ENCODE data around the gene PRODH.
A peak's percentile ranks its signal among the peaks of the same experiment; 100 is the strongest.
"Not testable (repeated sequence)": the region's sequence is repeated elsewhere in the genome, so short reads cannot be mapped to it uniquely, and the experiment has no call there.

Gene PRODH

DNA sequence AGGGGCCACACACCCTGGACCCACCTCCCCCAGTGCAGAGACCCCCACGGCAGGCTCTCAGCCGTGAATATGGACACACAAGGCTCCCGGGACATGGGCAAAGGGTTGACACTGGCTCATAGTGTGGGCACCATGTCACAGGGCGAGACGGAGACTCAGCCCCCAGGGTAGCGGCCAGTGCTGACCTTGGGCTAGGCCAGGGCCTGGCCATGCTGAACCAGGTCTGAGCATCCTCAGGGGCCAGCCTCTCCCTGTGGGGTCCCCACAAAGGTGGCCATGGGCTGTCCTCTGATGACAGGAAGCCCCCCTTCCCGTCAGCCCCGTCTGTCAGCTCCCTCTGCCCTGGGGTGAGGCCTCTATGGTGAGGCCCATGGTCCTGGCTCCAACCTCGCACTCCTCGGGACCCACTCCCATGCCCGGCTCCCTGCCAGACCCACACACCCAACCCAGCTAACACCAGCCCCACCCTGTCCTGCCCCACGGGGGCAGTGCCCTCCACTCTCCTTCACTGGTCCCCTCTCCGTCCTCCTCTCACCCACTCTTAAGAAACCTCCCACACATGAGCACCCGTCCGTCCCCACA lies 19.0 kb upstream of the PRODH start:
- no peak for DNase-seq (ENCODE audit: low read depth in 1 of 2, low spot score in 1 of 2)

GRCh38 chr22:18954303-18954989 lies 18.4 kb upstream of the PRODH start:
- peak in 1 of 2 donors; percentile 31 for DNase-seq (ENCODE audit: low read depth in 1 of 2, low spot score in 1 of 2)

DNA sequence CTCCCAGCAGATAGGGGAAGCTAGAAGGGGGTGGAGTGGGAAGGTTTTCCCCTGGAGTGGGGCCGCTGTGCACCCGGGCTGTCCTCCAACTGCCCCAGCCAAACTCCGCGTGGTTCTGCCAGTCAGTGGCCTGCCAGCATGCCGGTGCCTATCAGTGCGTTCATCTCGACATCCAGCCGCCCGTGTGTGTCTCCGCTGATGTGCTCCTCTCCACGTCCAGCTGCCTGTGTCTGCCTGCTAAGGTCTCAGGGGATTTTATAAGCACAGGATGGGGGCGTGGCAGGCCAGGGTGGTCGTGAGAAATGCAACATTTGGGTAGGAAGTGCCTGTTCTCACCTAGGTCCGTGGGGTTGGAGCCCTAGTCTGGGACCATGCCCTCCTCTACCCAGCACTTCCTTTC lies 17.0 kb upstream of the PRODH start:
- DNase-seq (ENCODE audit: low read depth in 1 of 2, low spot score in 1 of 2), result not testable (repeated sequence)

DNA sequence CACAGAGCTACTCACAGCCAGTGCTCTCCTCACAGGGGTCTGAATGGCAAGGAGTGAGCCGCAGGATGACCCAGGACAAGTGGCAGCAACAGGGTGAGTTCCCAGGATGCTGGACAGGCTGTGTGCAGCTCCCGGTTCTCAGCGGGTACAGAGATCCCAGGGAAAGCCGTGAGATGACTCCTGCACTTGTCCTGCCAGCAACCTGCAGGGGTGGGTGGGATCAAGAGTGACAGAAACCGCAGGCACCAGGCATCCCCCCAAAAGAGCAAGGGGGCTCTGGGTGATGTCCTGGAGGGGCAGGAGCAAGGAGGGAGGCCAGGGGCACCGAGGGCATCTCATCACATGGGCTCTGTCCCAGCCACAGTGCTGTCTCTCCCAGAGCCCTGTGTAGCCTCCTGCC lies 15.9 kb upstream of the PRODH start:
- DNase-seq (ENCODE audit: low read depth in 1 of 2, low spot score in 1 of 2), result no peak

- no peak for DNase-seq (ENCODE audit: low read depth in 1 of 2, low spot score in 1 of 2)
Observed at GRCh38 chr22:18950141-18950540, 14.0 kb upstream of the PRODH start.

- DNase-seq (ENCODE audit: low read depth in 1 of 2, low spot score in 1 of 2), result no peak
Observed at GRCh38 chr22:18947905-18948304, 11.8 kb upstream of the PRODH start.

DNA sequence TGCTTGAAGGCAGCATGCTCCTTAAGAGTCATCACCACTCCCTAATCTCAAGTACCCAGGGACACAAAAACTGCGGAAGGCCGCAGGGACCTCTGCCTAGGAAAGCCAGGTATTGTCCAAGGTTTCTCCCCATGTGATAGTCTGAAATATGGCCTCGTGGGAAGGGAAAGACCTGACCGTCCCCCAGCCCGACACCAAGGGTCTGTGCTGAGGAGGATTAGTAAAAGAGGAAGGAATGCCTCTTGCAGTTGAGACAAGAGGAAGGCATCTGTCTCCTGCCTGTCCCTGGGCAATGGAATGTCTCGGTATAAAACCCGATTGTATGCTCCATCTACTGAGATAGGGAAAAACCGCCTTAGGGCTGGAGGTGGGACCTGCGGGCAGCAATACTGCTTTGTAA lies 11.0 kb upstream of the PRODH start:
- not testable (repeated sequence) for DNase-seq (ENCODE audit: low read depth in 1 of 2, low spot score in 1 of 2)

DNA sequence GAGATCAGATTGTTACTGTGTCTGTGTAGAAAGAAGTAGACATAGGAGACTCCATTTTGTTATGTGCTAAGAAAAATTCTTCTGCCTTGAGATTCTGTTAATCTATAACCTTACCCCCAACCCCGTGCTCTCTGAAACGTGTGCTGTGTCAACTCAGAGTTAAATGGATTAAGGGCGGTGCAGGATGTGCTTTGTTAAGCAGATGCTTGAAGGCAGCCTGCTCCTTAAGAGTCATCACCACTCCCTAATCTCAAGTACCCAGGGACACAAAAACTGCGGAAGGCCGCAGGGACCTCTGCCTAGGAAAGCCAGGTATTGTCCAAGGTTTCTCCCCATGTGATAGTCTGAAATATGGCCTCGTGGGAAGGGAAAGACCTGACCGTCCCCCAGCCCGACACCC lies 2.6 kb upstream of the PRODH start:
- not testable (repeated sequence) for DNase-seq (ENCODE audit: low read depth in 1 of 2, low spot score in 1 of 2)

DNA sequence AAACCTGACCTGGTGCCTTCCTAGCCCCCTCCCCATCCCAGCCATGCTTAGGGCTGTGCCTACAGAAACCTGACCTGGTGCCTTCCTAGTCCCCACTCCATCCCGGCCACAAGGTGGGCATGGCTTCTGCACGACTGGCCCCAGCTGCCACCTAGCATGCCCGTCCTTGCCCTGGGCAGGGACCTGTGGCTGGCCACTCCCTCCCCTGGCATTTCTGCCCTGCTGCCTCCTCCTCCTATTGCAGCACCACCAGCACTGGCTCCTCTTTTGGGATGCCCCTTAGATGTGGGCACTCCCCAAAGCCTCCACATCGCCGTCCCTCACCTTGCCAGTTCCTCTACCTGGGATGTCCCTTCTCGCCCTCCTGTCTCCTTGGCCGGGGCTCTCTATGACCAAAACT lies 1.4 kb downstream of the PRODH start:
- not testable (repeated sequence) for DNase-seq (ENCODE audit: low read depth in 1 of 2, low spot score in 1 of 2)

- no peak for DNase-seq (ENCODE audit: low read depth in 1 of 2, low spot score in 1 of 2)
Observed at GRCh38 chr22:18933914-18934313, 2.2 kb downstream of the PRODH start.

DNA sequence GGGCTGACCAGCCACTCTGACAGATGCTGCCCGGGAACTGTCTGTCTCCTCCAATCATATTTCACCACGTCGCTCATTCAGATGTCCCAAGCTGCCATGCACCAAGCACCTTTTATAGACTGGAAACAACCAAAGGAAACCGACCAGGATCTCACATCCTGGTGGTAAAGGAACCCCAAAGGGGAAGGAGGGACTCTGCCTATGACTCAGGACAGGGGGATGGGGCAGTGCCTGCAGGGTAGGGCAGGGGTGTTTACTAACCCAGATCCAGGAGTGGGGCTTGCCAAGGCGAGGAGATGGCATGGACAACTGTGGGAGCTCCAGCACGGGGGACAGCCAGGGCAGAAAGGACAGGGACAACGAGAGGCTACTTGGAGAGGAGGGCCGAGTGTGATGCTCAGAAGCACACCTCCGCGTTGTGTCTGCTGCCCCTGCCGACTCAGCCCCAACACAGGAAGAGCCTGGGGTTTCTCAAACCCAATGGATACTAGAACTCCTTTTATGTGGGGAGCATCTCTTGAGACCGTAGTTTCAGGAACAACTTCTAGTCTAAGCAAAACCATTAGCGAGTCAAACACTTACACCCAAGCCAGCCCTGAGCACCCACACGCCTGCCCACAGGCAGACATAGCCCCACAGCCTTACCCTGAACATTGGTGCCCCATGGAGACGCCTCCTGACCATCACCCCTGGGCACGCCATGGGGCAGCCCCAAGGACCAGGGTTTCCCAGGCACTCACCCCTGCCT lies 4.0 kb downstream of the PRODH start:
- no peak for DNase-seq (ENCODE audit: low read depth in 1 of 2, low spot score in 1 of 2)

DNA sequence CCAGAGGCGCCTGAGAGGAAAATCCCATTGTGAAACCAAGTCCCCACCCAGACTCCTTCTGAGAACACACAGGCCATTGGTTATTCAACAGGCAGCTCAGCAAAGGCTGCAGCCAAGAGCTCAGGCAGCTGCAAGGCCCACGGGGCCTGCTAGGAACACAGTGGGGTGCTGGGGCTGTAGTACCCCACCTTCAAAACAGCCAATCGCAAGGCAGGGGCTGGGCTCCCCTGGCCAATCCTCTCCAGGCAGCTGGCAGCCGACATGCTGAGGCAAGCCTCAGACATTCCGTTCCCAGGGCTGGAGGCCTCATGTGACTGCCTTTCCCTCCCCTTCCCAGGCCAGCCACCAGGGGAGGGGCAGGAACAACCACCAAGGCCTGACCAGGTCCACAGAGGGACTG lies 6.6 kb downstream of the PRODH start:
- DNase-seq (ENCODE audit: low read depth in 1 of 2, low spot score in 1 of 2), result no peak

- no peak for DNase-seq (ENCODE audit: low read depth in 1 of 2, low spot score in 1 of 2)
Observed at GRCh38 chr22:18927573-18927972, 8.5 kb downstream of the PRODH start.

GRCh38 chr22:18927020-18927419 lies 9.1 kb downstream of the PRODH start:
- DNase-seq (ENCODE audit: low read depth in 1 of 2, low spot score in 1 of 2), result no peak

DNA sequence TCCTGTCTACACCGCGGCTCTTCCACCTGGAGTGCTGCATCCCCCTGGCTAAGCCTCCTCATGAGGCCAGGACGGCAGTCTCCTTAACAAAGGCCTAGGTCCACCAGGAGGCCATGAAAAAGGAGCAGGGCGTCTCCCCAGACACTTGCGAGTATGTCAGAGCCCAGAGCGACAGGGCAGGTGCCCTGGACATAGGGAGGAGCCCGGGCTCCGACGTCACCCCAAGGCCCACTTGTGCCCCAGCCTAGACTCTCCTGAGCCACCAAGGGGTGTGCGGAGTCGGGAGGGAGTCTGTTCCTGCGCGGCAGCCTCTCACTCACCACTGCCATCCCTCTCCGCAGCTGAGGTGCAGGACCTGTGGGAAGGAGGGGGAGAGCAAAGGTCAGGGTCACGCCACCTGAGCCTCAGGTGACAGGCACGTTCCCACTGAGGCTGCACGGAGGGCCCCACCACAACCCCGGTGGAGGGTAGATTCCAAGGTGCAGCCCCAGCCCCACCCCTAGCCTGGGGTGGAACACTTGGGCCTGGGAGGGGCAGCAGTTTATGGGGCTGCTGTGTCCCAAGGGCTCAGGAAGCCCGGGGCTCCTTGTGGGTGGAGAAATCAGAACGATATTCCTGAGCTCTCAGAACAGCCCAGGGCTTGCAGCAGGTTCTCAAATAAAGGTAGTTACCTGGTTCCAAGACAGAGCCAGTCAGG lies 10.6 kb downstream of the PRODH start:
- no peak for DNase-seq (ENCODE audit: low read depth in 1 of 2, low spot score in 1 of 2)

DNA sequence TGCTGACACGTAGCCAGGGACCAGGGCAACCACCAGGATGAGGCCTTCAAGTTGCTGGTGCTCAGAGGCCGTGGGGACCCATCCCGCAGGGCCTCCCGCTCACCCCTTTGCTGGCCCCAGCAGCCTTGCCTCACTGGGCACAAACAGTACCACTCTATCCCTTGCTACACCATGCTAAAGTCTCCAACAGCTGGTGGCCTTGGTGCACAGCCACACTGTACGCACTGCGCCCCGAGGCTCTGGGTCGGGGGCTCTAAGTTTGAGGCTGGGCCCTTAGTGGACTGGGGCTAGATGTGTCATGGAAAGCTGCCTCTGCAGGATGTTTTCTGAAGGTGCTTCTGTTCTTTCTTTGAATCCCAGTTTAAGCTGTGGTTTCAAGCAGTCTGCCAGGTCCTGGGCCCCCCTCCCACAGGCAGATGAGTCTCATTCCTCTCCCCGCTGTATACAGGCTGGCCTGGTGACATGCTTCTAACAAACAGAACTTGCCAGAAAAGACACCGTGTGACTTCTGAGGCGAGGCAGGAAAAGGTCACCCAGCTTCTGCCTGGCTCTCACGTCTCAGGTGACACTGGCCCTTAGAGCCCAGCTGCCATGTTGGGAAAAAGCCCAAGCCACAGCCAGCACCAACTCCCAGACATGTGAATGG lies 15.7 kb downstream of the PRODH start:
- DNase-seq (ENCODE audit: low read depth in 1 of 2, low spot score in 1 of 2), result not testable (repeated sequence)

DNA sequence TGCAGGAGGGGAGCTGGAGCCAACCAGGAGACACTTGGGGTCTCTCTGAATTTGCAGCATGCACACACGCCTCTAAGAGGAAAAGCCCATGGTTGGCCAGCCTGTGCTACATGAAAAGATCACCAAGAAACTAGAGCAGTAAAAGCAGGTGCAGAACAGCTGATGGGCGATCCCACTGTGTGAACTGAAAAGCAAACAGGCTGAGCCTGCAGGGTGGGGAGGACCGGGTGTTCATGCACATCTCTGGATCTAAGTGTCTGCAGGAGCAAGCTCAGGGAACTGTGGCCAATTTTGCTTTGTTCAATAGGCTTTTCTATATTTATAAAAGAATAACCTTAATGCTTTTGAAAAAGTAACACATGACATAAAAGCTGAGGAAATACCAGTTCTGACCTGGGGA lies 18.3 kb downstream of the PRODH start:
- DNase-seq (ENCODE audit: low read depth in 1 of 2, low spot score in 1 of 2), result not testable (repeated sequence)

DNA sequence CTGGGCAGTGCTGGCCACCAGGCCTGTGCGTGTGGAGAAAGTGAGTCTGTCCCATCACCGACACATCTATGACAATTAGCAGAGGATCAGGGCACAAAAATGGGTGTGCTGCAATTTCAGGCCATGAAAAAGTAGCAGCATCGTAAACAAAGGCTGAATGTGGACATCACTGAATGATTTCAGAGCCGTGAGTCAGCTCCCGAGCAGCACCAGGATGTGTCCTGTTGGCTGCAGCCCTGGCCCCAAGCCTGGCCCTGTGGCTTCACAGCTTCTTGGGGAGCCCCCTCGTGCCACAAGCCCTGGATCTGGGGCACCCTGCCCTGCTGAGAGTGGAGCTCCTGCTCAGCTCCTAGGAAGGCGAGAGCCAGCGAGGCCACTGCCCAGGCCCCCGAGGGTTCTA lies 20.5 kb downstream of the PRODH start:
- DNase-seq (ENCODE audit: low read depth in 1 of 2, low spot score in 1 of 2), result not testable (repeated sequence)

GRCh38 chr22:18914558-18914957 lies 21.5 kb downstream of the PRODH start:
- DNase-seq (ENCODE audit: low read depth in 1 of 2, low spot score in 1 of 2), result not testable (repeated sequence)

DNA sequence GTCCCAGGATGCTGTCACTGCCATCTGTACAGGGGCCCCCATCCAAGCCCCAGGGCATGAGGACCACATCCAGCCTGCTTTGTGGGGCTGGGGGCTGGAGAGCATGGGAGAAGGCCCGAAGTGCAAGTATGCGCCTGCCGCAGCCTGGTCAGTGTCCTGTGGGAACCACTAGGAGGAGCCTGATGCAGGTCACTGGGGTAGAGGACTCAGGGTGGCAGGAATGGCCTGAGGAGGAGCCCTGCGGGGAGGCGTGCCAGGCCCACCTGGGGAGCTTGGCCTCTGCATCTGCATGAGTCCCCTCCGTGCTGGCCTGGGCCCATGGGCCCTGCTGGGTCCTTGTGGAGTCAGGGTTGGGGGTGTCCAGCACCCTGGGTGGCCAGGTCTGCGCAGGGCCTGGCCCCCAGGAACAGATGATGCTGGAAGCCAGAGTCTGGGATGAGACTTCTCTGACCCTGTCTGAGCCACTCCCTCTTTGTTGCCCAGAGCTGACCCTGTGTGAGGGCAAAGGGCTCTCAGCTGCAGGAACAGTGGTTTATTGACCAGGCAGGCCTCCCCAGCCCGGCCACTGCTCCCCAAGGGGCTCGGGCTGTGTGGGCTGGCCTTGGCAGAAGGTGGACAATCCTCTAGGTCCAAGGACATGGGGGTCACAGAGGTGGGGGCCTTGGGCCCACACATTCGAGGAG lies 23.7 kb downstream of the PRODH start:
- not testable (repeated sequence) for DNase-seq (ENCODE audit: low read depth in 1 of 2, low spot score in 1 of 2)

DNA sequence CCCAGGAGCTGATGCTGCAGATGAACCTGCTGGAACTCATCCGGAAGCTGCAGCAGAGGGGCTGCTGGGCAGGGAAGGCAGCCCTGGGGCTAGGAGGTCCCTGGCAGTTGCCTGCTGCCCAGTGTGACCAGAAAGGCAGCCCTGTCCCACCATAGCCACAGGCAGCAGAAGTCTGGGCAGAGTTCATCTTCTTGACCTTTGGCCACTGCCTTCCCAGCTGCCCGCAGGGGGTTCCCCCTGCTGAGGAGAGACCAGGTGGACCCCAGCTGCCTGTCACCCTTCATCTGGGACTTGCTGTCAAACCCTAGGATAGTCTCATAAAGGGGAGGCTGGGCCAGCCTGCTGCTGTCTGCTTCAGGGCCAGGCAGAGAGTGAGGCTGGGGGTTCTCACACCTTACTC lies 24.6 kb downstream of the PRODH start:
- not testable (repeated sequence) for DNase-seq (ENCODE audit: low read depth in 1 of 2, low spot score in 1 of 2)

Measured in stimulated activated CD4-positive, alpha-beta T cell treated with anti-CD3 and anti-CD28 coated beads, Interleukin-15, amount 100 ng/mL, for 1 hour (primary cell).